Measurements from ENCODE around the gene ZFYVE21. TPM values are rescaled to one million over a fixed set of nuclear protein-coding genes. Genes with fewer than 3 reads are reported as not detected.

Gene ZFYVE21
- total RNA-seq, 1 donor from 2014 or later: 53.9 TPM

DNA sequence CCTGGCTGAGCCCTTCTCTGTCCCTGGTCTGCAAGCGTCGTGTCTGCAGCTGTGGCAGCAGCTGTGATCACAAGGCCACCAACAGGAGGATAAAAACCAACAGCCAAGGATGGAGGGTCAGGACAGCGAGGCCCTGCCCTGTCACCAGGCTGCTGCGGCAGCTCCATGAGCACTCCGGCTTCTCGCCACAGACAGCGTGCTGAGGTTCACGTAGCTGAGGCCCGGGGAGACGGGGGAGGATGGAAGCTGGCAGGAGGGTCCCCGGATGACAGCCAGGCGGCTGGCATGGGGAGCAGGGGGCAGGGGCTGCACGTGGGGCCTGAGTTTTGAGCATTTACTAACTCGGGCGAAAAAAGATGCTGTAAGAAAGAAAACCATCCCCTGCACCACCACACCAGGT lies 5.8 kb upstream of the ZFYVE21 start:
- TF ChIP-seq, protein P1, sequence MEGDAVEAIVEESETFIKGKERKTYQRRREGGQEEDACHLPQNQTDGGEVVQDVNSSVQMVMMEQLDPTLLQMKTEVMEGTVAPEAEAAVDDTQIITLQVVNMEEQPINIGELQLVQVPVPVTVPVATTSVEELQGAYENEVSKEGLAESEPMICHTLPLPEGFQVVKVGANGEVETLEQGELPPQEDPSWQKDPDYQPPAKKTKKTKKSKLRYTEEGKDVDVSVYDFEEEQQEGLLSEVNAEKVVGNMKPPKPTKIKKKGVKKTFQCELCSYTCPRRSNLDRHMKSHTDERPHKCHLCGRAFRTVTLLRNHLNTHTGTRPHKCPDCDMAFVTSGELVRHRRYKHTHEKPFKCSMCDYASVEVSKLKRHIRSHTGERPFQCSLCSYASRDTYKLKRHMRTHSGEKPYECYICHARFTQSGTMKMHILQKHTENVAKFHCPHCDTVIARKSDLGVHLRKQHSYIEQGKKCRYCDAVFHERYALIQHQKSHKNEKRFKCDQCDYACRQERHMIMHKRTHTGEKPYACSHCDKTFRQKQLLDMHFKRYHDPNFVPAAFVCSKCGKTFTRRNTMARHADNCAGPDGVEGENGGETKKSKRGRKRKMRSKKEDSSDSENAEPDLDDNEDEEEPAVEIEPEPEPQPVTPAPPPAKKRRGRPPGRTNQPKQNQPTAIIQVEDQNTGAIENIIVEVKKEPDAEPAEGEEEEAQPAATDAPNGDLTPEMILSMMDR (IDR thresholded peaks at IDR 0.05; ENCODE audit: insufficient read depth, low read length, poor library complexity, severe bottlenecking): no peak
- H3K36me3 ChIP-seq (ENCODE audit: control insufficient read depth, insufficient read depth, low read length): peaks cover 2% of the 10 kb centered on the region
- H3K4me3 ChIP-seq (ENCODE audit: low read depth, low read length): no peak overlapping the region

DNA sequence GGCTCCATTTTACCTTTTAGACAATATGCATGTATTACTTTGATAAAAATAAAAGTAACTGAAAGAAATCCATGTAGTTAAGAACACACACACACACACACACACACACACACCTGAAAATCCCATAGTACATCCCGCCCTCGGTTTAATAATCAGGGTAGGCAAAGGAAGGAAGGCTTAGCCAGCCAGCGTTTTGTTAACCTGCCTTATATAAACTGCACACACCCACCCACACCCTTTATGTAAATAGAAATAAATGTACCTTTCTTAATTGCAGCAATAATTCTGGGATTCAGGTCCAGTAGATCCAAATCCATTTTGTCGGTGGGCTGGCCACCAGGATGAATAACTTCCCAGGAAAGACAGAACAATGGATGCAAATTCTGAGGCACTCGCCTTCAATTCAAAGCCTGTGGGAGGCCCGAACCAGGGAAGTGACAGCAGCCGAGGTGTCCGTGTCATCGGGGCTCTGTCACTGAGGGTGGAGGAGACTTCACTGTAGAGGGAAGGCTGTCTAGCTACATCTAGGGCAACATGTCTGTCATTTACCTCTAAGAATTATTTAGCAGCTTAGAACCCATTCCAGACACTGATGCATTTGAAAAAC lies 4.7 kb upstream of the ZFYVE21 start:
- DNase-seq (ENCODE audit: low read depth): no peak
- H3K4me3 ChIP-seq (ENCODE audit: low read depth, low read length): no peak overlapping the region
- no peaks in the 10 kb centered on the region for H3K27me3 ChIP-seq (ENCODE audit: control insufficient read depth, insufficient read depth, low read length)
- H3K36me3 ChIP-seq (ENCODE audit: control insufficient read depth, insufficient read depth, low read length): peaks cover 1% of the 10 kb centered on the region
- TF ChIP-seq, protein P1 (IDR thresholded peaks at IDR 0.05; ENCODE audit: insufficient read depth, low read length, poor library complexity, severe bottlenecking): no peak

More for the DNA sequence above, 5.8 kb upstream of the ZFYVE21 start:
- no peak for DNase-seq (ENCODE audit: low read depth)
- no peaks in the 10 kb centered on the region for H3K27me3 ChIP-seq (ENCODE audit: control insufficient read depth, insufficient read depth, low read length)

DNA sequence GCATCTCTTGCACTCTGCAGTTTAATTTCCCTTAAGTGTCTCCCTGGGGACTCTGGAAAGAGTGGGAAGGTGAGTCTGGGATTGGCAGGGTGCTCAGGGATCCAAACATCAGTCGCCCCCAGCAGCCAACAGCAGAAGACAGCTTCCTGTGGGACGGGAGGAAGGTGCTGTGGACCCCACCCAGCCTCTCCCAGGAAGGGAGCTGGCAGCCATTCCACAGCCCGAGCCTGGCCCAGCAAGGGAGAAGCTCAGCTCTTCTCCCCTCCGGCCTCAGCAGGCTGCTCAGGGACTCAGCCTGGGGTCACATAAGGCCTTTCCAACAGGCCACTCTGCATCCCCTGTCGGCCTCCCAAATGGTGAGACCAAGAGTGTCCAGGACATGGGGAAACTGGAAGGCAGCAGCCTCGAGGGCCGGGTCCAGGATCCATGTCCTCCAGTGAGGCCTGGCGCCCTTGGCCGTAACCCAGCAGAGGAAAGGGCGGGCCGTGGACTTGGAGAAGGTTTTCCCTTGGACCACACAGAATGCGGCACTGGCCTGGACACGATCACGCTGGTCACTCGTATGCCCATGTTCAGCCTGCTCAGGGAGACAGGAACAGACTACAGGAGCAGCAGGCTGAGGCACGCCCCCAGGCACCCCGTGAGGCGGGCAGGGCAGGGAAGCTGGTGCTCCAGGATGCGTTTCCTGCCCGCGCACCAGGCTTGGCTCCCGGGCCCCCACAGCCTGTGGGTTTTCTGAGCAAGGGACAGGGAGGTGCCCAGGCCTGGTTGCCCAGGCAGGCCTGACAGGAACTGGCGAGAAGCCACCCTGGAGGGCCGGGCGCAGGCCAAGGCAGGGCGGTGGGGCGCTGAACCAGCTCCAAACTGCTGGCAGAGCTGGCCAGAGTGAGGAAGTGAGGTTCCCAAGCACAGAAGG lies 3.8 kb upstream of the ZFYVE21 start:
- Histone ChIP-seq H3K4me3 (ENCODE audit: low read depth, low read length) (no peak overlapping the region), H3K36me3 (ENCODE audit: control insufficient read depth, insufficient read depth, low read length) (peaks cover 1% of the 10 kb centered on the region), H3K27me3 (ENCODE audit: control insufficient read depth, insufficient read depth, low read length) (no peaks in the 10 kb centered on the region)
- TF ChIP-seq, protein P1 (IDR thresholded peaks at IDR 0.05; ENCODE audit: insufficient read depth, low read length, poor library complexity, severe bottlenecking): no peak
- no peak for DNase-seq (ENCODE audit: low read depth)

DNA sequence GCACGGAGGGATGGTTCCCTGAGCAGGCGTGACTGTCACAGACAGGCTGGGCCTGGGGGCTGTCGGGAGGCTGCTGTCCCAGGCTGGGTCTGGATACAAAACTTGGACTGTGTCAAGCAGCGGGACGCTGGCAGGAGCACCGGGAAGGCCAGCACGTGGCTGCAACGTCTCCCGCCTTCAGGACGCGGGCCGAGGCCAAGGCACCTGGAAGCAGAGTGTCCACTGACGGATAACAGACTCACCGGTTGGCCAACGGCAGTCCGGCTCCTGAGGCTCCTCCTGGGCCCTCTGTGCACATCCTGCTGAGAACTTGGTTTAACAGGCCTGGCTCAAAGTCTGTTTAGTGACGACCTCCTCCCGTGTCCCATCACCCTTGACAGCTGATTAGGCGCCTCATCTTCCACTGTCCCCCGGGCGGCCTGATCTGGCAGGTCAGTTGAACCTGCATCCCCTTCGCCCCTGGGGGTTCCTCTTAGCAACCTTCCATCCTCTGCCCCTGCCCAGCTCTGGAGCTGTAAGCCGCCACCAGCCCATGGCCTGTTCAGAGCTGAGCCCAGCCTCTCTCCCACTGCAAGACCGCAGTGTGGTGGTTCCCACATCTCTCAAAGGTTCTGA lies 2.9 kb upstream of the ZFYVE21 start:
- Histone ChIP-seq H3K27me3 (ENCODE audit: control insufficient read depth, insufficient read depth, low read length) (no peaks in the 10 kb centered on the region), H3K36me3 (ENCODE audit: control insufficient read depth, insufficient read depth, low read length) (peaks cover 1% of the 10 kb centered on the region), H3K4me3 (ENCODE audit: low read depth, low read length) (no peak overlapping the region)
- TF ChIP-seq, protein P1 (IDR thresholded peaks at IDR 0.05; ENCODE audit: insufficient read depth, low read length, poor library complexity, severe bottlenecking): no peak
- DNase-seq (ENCODE audit: low read depth): no peak

DNA sequence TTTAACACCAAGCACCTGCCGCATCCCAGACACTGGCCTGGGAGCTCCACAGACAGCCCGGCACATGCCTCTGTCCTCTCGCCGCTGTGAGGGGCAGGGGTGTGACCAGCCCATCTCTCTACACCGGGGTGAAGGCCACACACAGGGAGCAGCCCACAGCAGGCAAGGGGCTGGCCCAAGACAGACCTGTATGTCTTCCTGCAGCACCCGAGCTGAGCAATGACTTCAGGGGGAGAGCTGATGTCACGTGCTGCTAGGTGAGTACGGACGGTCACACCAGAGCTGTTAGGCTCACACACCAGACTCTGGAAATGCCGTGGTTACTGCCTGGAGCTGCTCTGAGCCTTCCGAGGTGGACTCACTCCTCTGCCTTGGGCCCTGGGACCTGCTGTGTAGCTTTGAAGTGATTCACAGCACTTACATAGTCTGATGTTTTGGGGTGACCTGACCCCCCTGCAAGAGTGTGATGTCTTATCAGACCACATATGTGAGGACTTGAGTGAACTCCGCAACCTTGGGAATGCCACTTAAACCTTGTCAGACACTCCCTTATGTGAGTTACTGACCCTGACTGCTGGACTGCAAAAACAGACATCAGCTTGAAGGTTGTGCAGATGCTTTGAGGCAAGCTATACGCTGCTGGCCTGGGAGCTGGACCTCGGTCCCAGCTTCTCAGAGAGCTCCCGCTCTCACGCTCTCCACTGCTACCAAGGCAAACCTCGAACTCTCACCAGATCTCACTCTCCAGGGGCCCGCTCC lies 2.1 kb upstream of the ZFYVE21 start:
- TF ChIP-seq, protein P1 (IDR thresholded peaks at IDR 0.05; ENCODE audit: insufficient read depth, low read length, poor library complexity, severe bottlenecking): no peak
- no peak for DNase-seq (ENCODE audit: low read depth)
- H3K4me3 ChIP-seq (ENCODE audit: low read depth, low read length): no peak overlapping the region
- H3K27me3 ChIP-seq (ENCODE audit: control insufficient read depth, insufficient read depth, low read length): no peaks in the 10 kb centered on the region
- no peaks in the 10 kb centered on the region for H3K36me3 ChIP-seq (ENCODE audit: control insufficient read depth, insufficient read depth, low read length)
